GM20000 (cell line): ENCODE results near the gene JAGN1.
"Not testable (repeated sequence)": the region's sequence is repeated elsewhere in the genome, so short reads cannot be mapped to it uniquely, and the experiment has no call there.

Experiments
- DNase-seq: peaks from one replicate; pipeline ENCODE4 v3.0.0; 2012; ENCODE audit warnings: low spot score
- CTCF ChIP-seq: IDR thresholded peaks from 2 replicates; pipeline ENCODE4 v1.5.1; 2012; ENCODE audit warnings: mild to moderate bottlenecking, control low read depth; ENCODE audit errors: extremely low read depth, missing control alignments

JAGN1 gene

GRCh38 chr3:9863058-9863772 lies 27.2 kb upstream of the JAGN1 start:
- DNase-seq = no peak
- TF ChIP-seq CTCF = no peak

GRCh38 chr3:9864200-9864927 lies 26.0 kb upstream of the JAGN1 start:
- TF ChIP-seq CTCF = no peak
- no peak for DNase-seq

DNA sequence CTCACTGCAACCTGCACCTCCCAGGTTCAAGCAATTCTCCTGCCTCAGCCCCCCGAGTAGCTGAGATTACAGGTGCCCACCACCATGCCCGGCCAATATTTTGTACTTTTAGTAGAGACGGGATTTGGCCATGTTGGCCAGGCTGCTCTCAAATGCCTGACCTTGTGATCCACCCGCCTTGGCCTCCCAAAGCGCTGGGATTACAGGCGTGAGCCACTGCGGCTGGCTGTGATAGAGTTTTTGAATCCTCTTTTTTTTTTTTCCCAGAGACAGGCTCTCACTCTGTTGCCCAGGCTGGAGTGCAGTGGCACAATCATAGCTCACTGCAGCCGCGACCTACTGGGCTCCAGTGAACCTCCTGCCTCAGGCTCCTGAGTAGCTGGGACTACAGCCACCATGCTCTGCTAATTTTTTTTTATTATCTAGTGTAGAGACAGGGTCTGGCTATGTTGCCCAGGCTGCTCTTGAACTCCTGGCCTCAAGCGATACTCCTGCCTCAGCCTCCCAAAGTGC lies 25.2 kb upstream of the JAGN1 start:
- DNase-seq = not testable (repeated sequence)

- DNase-seq = no peak
- TF ChIP-seq CTCF = no peak
Observed at GRCh38 chr3:9866639-9867038, 23.8 kb upstream of the JAGN1 start.

DNA sequence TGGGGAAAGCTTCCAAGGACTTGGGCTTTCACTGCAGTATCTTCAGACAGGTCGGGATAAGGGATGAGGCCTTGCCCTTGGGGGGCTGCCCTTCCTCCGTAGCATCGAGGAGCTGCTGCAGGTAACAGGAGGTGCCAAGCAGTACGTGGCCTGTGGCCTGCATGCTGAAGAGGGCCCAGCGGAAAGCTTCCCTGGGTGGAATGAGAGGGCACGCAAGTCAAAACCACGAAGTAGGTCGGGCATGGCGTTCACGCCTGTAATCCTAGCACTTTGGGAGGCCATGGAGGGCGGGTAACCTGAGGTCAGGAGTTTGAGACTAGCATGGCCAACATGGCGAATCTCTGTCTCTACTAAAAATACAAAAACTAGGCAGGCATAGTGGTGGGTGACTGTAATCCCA lies 23.3 kb upstream of the JAGN1 start:
- DNase-seq = no peak
- TF ChIP-seq CTCF = no peak

DNA sequence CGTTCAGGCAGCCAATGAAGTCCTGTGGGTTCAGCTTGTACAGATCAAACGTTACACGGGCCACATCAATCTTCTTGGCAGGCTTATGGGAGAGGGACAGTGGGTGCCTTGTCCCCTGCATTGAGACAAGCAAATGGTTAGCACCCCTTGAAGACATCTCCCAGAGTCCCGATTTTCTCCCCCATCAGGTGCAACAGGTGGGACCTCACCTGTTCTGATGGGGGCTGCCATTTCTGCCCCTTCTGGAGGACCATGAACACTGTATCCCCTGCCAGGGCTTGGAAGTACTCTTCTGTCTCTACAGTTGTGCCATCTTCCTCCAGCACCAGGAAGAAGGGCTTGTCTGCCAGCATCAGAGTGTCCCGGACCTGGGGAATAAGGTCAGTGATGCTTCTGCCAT lies 20.5 kb upstream of the JAGN1 start:
- DNase-seq = no peak
- TF ChIP-seq CTCF = no peak

DNA sequence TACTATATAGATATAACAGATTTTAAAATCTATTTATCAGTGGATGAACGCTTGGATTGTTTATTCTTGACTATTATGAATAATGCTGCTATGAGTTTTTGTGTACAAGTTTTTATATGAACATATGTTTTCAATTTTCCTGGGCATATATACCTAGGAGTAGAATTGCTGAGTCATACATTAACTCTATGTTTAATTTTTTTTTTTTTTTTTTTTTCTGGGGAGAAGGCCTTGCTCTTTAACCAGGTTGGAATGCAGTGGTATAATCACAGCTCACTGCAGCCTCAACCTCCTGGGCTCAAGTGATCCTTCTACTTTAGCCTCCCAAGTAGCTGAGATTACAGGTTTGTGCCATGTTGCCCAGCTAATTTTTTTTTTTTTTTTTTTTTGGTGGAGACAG lies 19.4 kb upstream of the JAGN1 start:
- no peak for DNase-seq
- TF ChIP-seq CTCF = no peak

DNA sequence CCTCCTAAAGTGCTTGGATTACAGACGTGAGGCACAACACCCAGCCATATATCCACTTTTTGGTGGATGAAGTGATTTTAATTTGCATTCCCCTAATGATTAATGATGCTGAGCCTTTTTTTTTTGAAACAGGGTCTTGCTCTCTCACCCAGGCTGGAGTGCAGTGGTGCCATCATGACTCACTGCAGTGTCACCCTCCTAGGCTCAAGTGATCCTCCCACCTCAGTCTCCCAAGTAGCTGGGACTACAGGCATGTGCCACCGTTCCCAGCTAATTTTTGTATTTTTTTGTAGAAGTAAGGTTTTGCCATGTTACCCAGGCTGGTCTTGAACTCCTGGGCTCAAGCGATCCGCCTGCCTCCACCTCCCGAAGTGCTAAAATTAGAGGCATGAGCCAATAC lies 18.3 kb upstream of the JAGN1 start:
- not testable (repeated sequence) for DNase-seq
